ENCODE measurements around the gene SCN5A.

DNA sequence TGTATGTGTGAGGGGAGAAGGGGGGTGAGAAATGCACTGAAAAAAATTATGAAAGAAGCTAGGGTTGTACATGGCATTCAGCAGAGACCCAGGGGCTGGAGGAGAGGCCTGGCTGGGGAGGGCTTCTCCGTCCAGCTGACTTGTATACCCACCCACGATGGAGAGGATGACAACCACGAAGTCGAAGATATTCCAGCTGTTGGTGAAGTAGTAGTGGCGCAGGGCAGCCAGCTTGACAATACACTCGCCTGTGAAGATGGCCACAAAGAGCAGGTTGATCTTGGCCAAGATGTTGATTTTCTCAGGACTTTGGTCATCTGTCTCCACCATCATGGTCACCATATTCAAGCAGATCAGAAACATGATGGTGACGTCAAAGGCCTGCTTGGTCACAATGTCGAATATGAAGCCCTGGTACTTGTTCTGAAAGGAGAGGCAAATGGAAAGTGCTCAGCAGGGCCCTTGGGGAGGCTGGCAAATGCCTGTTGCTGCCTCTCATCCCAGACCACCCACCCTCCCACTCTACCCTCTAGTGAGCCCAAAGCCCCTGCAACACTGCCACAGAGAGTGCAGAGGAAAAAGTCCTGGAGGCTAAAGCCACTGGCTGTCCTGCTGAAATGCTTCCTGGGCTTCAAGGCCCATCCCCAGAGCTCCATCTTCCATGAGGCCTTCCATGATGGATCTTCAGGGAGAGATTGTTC lies 95.2 kb downstream of the SCN5A start:
- TF ChIP-seq, protein P1, sequence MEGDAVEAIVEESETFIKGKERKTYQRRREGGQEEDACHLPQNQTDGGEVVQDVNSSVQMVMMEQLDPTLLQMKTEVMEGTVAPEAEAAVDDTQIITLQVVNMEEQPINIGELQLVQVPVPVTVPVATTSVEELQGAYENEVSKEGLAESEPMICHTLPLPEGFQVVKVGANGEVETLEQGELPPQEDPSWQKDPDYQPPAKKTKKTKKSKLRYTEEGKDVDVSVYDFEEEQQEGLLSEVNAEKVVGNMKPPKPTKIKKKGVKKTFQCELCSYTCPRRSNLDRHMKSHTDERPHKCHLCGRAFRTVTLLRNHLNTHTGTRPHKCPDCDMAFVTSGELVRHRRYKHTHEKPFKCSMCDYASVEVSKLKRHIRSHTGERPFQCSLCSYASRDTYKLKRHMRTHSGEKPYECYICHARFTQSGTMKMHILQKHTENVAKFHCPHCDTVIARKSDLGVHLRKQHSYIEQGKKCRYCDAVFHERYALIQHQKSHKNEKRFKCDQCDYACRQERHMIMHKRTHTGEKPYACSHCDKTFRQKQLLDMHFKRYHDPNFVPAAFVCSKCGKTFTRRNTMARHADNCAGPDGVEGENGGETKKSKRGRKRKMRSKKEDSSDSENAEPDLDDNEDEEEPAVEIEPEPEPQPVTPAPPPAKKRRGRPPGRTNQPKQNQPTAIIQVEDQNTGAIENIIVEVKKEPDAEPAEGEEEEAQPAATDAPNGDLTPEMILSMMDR (IDR thresholded peaks at IDR 0.05) = no peak
- TF ChIP-seq POLR2A (IDR thresholded peaks at IDR 0.05) (no peak), POLR2AphosphoS5 (IDR thresholded peaks at IDR 0.05) (no peak)
